CD4-positive, alpha-beta T cell treated with Interleukin-10 for 1 hour (primary cell): ENCODE measurements around the gene LSM3.

Experiments
- DNase-seq: peaks from one replicate; pipeline ENCODE4 v3.0.0-alpha.2; 2020

LSM3 gene

GRCh38 chr3:14143271-14144225, 35.1 kb upstream of the LSM3 start:
- no peak for DNase-seq

DNA sequence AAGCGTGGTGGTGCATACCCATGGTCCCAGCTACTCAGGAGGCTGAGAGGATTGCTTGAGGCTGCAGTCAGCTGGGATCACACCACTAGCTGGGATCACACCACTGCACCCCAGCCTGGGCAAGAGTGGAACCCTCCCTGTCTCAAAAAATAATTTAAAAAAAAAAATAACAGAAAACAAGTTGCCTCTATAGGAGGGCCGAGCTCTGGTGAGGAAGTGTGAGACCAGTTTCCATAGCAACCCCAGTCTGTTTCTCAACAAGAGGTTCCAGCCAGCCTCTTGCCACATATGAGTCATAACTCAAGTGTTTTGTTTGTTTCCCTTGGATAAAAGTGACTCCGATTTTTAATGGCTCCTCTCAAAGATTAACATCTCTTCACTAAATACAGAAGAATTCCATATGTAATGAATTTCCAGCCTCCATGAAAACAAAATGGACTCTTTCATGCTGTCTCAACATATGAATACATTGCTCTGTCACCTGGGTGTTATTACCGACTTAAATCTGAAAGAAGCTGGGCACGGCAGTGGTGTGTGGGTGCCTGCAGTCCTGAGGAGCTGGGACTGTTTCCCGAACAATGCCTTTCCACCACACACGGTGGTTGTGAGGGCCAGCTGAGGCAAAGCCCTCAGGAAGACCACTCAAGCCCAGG, 34.1 kb upstream of the LSM3 start:
- peak; percentile 93 for DNase-seq

DNA sequence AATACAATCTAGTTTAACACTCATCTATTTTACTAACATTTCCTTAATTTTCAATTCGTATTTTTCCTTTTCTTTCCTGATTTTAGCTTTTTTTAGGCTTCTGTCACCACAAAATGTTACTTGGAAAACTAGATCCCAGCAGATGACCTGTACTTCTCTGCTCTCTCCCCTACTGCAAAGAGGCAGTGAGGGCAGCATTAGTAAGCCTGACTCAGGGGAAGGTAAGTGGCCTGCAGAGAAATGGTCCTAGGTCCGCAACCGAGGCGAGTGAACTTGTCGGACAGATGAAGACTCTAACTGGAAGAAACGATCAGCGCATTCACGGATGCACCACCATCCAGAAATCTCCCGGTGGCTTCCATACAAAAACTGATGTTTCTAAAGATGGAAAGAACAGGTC, 33.4 kb upstream of the LSM3 start:
- no peak for DNase-seq

- DNase-seq, result no peak
These were observed 32.8 kb upstream of the LSM3 start for GRCh38 chr3:14145670-14146380.

- no peak for DNase-seq
These were observed 32.1 kb upstream of the LSM3 start for GRCh38 chr3:14146381-14147065.

DNA sequence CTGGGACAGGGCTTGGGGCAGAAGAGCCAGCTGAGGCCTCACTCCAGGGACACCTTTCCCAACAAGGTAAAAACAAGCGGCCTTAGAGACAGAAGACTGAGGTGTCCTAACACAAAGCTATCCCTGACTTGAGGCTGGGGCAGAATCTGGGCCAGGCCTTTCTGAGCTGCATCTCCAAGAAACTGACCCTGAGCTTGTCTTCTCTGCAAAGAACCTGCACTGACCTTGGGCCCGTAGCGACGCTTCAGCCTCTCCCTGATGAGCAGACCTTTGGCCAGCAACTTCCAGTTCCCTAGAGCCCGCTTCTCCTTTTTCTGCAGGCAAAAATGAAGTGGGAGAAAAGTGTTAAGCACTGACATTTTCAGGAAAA, 31.6 kb upstream of the LSM3 start:
- no peak for DNase-seq

GRCh38 chr3:14147617-14148016, 31.0 kb upstream of the LSM3 start:
- no peak for DNase-seq

- no peak for DNase-seq
These were observed 30.3 kb upstream of the LSM3 start for GRCh38 chr3:14148041-14148985.

DNA sequence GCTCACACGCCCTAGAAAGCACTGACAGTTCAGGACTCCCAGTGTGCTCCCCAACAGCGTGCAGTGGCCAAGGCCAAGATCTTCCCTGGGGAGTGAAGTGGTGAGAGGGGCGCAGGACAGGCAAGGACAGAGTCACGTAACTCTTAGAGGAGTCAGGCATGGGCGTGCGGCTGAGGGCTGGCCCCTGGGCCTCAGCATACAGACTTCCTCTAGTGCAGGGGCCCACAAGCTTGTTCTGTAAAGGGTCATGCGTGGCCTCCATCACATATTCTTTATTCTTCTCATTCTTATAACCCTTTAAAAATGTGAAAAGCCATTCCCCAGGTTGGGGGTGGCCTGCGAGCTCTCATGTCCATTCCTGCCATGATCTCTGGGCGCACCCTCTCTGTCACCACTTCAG, 28.5 kb upstream of the LSM3 start:
- DNase-seq, result no peak

- DNase-seq, result no peak
These were observed 28.0 kb upstream of the LSM3 start for GRCh38 chr3:14150491-14151230.

- no peak for DNase-seq
These were observed 27.0 kb upstream of the LSM3 start for GRCh38 chr3:14151471-14152083.

DNA sequence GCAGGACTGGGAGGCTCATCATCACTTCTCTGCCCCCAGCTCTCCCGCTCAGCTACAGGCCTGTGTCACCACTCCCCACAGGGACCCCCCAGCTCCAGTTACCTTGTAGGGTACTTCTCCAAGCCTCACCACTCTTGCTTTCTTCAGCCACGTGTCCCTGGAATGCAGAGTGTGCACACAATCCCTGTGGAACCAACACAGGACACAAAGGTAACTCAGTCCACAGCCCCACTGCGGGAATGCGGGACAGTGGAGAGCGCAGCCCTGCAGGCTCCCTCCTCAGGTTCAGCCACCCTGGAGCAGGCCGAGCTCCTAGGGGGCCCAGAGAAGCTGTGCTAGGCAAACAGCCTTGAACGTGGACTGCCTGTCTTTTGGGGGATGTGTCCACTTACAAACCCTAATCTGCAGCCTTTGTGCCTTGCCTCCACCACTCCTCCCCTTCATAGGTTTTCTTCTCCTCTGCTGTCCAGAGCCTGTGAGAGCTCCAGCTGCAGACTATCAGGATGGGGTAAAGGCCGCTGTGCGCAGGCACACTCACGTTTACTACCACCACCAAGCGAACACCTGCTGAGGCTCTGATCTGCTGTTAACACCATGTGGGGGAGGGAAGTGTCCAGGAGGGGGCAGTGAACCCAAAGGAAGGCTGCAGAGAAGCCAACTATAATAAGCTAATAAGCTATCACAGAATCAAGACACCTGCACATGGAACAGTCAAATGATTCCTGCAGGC, 26.2 kb upstream of the LSM3 start:
- DNase-seq, result no peak

GRCh38 chr3:14152963-14153355, 25.7 kb upstream of the LSM3 start:
- no peak for DNase-seq

GRCh38 chr3:14153663-14154062, 25.0 kb upstream of the LSM3 start:
- no peak for DNase-seq

DNA sequence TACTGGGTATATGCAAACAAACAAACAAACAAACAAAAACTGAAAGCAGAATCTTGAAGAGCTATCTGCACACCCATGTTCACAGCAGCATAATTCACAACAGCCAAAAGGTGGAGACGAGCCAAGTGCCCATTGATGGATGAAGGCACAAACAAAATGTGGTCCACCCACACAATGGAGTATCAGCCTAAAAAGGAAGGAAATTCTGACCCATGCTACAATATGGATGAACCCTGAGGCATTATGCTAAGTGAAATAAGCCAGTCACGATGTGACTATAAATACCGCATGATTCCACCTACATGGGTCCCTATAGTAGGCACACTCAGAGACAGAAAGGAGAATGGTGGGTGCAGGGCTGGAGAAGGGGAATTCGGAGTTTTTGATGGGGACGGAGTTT, 24.3 kb upstream of the LSM3 start:
- DNase-seq, result no peak

DNA sequence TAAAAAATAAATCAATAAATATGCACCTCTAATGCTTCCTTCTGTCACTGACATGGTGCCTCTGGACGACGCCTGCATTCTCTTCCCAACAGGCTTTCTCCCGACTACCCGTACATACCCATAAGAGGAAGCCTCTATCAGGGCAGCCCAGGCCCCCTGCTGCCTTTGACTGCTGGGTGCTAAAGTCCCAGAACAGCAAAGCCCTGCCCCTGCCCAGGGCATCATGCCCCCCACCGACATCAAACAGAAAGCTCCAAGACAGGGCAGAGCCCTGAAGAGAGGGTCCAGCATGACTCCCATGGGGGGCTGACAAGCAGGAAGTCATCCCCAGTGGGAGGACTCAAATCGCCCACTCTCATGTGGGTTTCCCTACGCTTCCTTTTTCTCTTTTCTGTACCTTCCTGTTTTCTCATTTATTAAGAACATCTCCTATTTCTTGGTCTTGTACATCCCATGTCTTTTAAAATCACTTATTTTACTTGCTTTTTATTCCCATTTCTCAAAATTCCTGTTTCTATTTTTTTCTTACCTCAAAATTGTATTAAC, 23.6 kb upstream of the LSM3 start:
- DNase-seq, result no peak

GRCh38 chr3:14156201-14156600, 22.4 kb upstream of the LSM3 start:
- DNase-seq, result no peak

- DNase-seq, result no peak
These were observed 21.6 kb upstream of the LSM3 start for GRCh38 chr3:14156843-14157561.

- DNase-seq, result no peak
These were observed 20.7 kb upstream of the LSM3 start for GRCh38 chr3:14157951-14158350.
